ENCODE results near the gene SARDH.

SARDH gene

GRCh38 chr9:133786371-133786753 lies 48.2 kb upstream of the SARDH start:
- H3K4me3 ChIP-seq (ENCODE audit: low read length): no peak overlapping the region

GRCh38 chr9:133785753-133786370 lies 47.7 kb upstream of the SARDH start:
- DNase-seq: no peak
- Histone ChIP-seq H3K9ac (ENCODE audit: low read length) (no peak overlapping the region), H2AFZ (ENCODE audit: low read length) (no peak overlapping the region), H3K4me1 (ENCODE audit: low read length) (no peaks in the 10 kb centered on the region), H4K20me1 (ENCODE audit: insufficient read depth, low read length) (no peaks in the 10 kb centered on the region), H3K27ac (ENCODE audit: low read length) (no peak overlapping the region), H3K36me3 (replicated peaks; ENCODE audit: insufficient read depth, low read length) (no peaks in the 10 kb centered on the region), H3K27me3 (replicated peaks; ENCODE audit: insufficient read depth, low read length) (no peaks in the 10 kb centered on the region; the same call in 1 of the 2 replicates), H3K4me2 (ENCODE audit: low read depth, low read length) (no peak overlapping the region), H3F3A (ENCODE audit: insufficient read depth, low read length) (no peaks in the 10 kb centered on the region), H3K79me2 (ENCODE audit: low read length) (no peaks in the 10 kb centered on the region), H3K9me2 (replicated peaks; ENCODE audit: insufficient read depth, low read length) (no peaks in the 10 kb centered on the region), H3K9me3 (replicated peaks; ENCODE audit: insufficient read depth, low read length) (no peaks in the 10 kb centered on the region), H3K4me3 (ENCODE audit: low read length) (no peak overlapping the region)
- TF ChIP-seq EZH2 (optimal IDR thresholded peaks at IDR 0.05; ENCODE audit: low read depth, low read length) (no peak), CTCF (IDR thresholded peaks at IDR 0.05; ENCODE audit: low read length) (no peak), EZH2phosphoT487 (IDR thresholded peaks at IDR 0.05; ENCODE audit: low read length) (no peak)

More at GRCh38 chr9:133786371-133786753, 48.2 kb upstream of the SARDH start:
- Histone ChIP-seq H3F3A (ENCODE audit: insufficient read depth, low read length) (no peaks in the 10 kb centered on the region), H3K9ac (ENCODE audit: low read length) (no peak overlapping the region), H3K79me2 (ENCODE audit: low read length) (no peaks in the 10 kb centered on the region), H3K36me3 (replicated peaks; ENCODE audit: insufficient read depth, low read length) (no peaks in the 10 kb centered on the region), H4K20me1 (ENCODE audit: insufficient read depth, low read length) (no peaks in the 10 kb centered on the region), H3K27me3 (replicated peaks; ENCODE audit: insufficient read depth, low read length) (no peaks in the 10 kb centered on the region; the same call in 1 of the 2 replicates), H3K4me1 (ENCODE audit: low read length) (no peaks in the 10 kb centered on the region), H2AFZ (ENCODE audit: low read length) (no peak overlapping the region), H3K9me2 (replicated peaks; ENCODE audit: insufficient read depth, low read length) (no peaks in the 10 kb centered on the region), H3K9me3 (replicated peaks; ENCODE audit: insufficient read depth, low read length) (no peaks in the 10 kb centered on the region), H3K27ac (ENCODE audit: low read length) (no peak overlapping the region), H3K4me2 (ENCODE audit: low read depth, low read length) (no peak overlapping the region)
- no peak for DNase-seq
- TF ChIP-seq EZH2phosphoT487 (IDR thresholded peaks at IDR 0.05; ENCODE audit: low read length): no peak
- TF ChIP-seq CTCF (IDR thresholded peaks at IDR 0.05; ENCODE audit: low read length): no peak
- TF ChIP-seq EZH2 (optimal IDR thresholded peaks at IDR 0.05; ENCODE audit: low read depth, low read length): no peak

GRCh38 chr9:133784731-133785561 lies 46.8 kb upstream of the SARDH start:
- H3K4me3 ChIP-seq (ENCODE audit: low read length): no peak overlapping the region
- H4K20me1 ChIP-seq (ENCODE audit: insufficient read depth, low read length): no peaks in the 10 kb centered on the region
- H3K9me2 ChIP-seq (replicated peaks; ENCODE audit: insufficient read depth, low read length): no peaks in the 10 kb centered on the region
- no peaks in the 10 kb centered on the region; the same call in 1 of the 2 replicates for H3K27me3 ChIP-seq (replicated peaks; ENCODE audit: insufficient read depth, low read length)
- no peak overlapping the region for H3K27ac ChIP-seq (ENCODE audit: low read length)
- H3F3A ChIP-seq (ENCODE audit: insufficient read depth, low read length): no peaks in the 10 kb centered on the region
- H3K9ac ChIP-seq (ENCODE audit: low read length): no peak overlapping the region
- H2AFZ ChIP-seq (ENCODE audit: low read length): no peak overlapping the region
- no peaks in the 10 kb centered on the region for H3K36me3 ChIP-seq (replicated peaks; ENCODE audit: insufficient read depth, low read length)
- H3K4me1 ChIP-seq (ENCODE audit: low read length): no peaks in the 10 kb centered on the region
- no peaks in the 10 kb centered on the region for H3K79me2 ChIP-seq (ENCODE audit: low read length)
- TF ChIP-seq CTCF (IDR thresholded peaks at IDR 0.05; ENCODE audit: low read length): no peak
- TF ChIP-seq EZH2phosphoT487 (IDR thresholded peaks at IDR 0.05; ENCODE audit: low read length): no peak
- TF ChIP-seq EZH2 (optimal IDR thresholded peaks at IDR 0.05; ENCODE audit: low read depth, low read length): no peak
- DNase-seq: no peak
- H3K4me2 ChIP-seq (ENCODE audit: low read depth, low read length): no peak overlapping the region
- no peaks in the 10 kb centered on the region for H3K9me3 ChIP-seq (replicated peaks; ENCODE audit: insufficient read depth, low read length)
